SK-N-MC (cell line): ENCODE data around the gene BTBD16.

ENCODE experiments used
- EZH2 ChIP-seq: fragments of 200-600 bp; sonication (generic); IDR thresholded peaks from one replicate; pipeline ENCODE4 v1.6.1; 2017; ENCODE audit warnings: antibody characterized with exemption
- FOXP2 ChIP-seq: optimal IDR thresholded peaks from 2 replicates; pipeline ENCODE3; 2011; ENCODE audit warnings: mild to moderate bottlenecking, moderate library complexity; ENCODE audit not compliant: insufficient read depth; ENCODE audit errors: extremely low read length, control extremely low read depth
- POLR2AphosphoS5 ChIP-seq: IDR thresholded peaks from 2 replicates; pipeline ENCODE4 v1.6.1; 2012; ENCODE audit warnings: mild to moderate bottlenecking, low read depth, low read length, borderline replicate concordance

GRCh38 chr10:122363722-122364463, 92.8 kb downstream of the BTBD16 start:
- TF ChIP-seq EZH2 (no peak), FOXP2 (no peak), POLR2AphosphoS5 (no peak)
